Osteoblast (primary cell): ENCODE results near the gene NRAP. TPM values are rescaled to one million over a fixed set of nuclear protein-coding genes. Genes with fewer than 3 reads are reported as not detected.

Experiments used
- DNase-seq: peaks from one replicate; pipeline ENCODE4 v3.0.0; 2011; ENCODE audit warnings: low spot score, mixed read lengths; ENCODE audit not compliant: insufficient read length; ENCODE audit errors: missing footprints
- H2AFZ ChIP-seq: 2 replicates; pipeline ENCODE4 v1.6.0; 2011; ENCODE audit warnings: mild to moderate bottlenecking, low read length
- H3K27ac ChIP-seq: 2 replicates; pipeline ENCODE4 v1.5.1; 2011; ENCODE audit warnings: mild to moderate bottlenecking, low read depth, low read length, moderate library complexity
- H3K27me3 ChIP-seq: 2 replicates; pipeline ENCODE4 v1.6.0; 2012; ENCODE audit warnings: mild to moderate bottlenecking, control low read depth, inconsistent platforms, low read length, moderate library complexity; ENCODE audit not compliant: insufficient read depth
- H3K36me3 ChIP-seq: 2 replicates; pipeline ENCODE4 v1.5.1; 2011; ENCODE audit warnings: mild to moderate bottlenecking, low read length, control low read depth, moderate library complexity; ENCODE audit not compliant: insufficient read depth
- H3K4me1 ChIP-seq: 2 replicates; pipeline ENCODE4 v1.5.1; 2011; ENCODE audit warnings: mild to moderate bottlenecking, low read length, control low read depth, moderate library complexity; ENCODE audit not compliant: insufficient read depth
- H3K4me2 ChIP-seq: 2 replicates; pipeline ENCODE4 v1.6.0; 2011; ENCODE audit warnings: mild to moderate bottlenecking, low read length; ENCODE audit not compliant: insufficient read depth
- H3K4me3 ChIP-seq: fragments of 200-600 bp; sonication (generic); 3 replicates; pipeline ENCODE4 v1.5.1; 2012; ENCODE audit warnings: mild to moderate bottlenecking, low read length, inconsistent platforms; ENCODE audit not compliant: insufficient read depth
- H3K79me2 ChIP-seq: 2 replicates; pipeline ENCODE4 v1.6.0; 2012; ENCODE audit warnings: mild to moderate bottlenecking, low read length, control low read depth, inconsistent platforms; ENCODE audit not compliant: insufficient read depth
- H3K9me3 ChIP-seq: 2 replicates; pipeline ENCODE4 v1.5.1; 2011; ENCODE audit warnings: low read depth, low read length, control low read depth
- H4K20me1 ChIP-seq: 2 replicates; pipeline ENCODE4 v1.6.0; 2012; ENCODE audit warnings: mild to moderate bottlenecking, low read length, control low read depth; ENCODE audit not compliant: insufficient read depth
- CTCF ChIP-seq: IDR thresholded peaks from 2 replicates; pipeline ENCODE4 v1.5.1; 2011; ENCODE audit warnings: mild to moderate bottlenecking, low read depth, low read length, moderate library complexity; ENCODE audit errors: extremely low read depth
- total RNA-seq: library from RNA; depleted of rRNA; stranded (reverse); fragments of >200 nt; gene quantifications from 2 replicates; pipeline ENCODE4 v1.2.3, GENCODE V29; 2012

The NRAP gene
- total RNA-seq = not detected in 2 replicates

- H3K79me2 ChIP-seq = no peaks in the 10 kb centered on the region
- no peak for TF ChIP-seq CTCF
- H3K27me3 ChIP-seq = no peaks in the 10 kb centered on the region
- H3K9me3 ChIP-seq = no peaks in the 10 kb centered on the region
- no peaks in the 10 kb centered on the region for H3K36me3 ChIP-seq
- H3K4me3 ChIP-seq = no peak within 1 kb of the TSS
- no peak for DNase-seq
- H3K27ac ChIP-seq = no peak within 1 kb of the TSS
- H4K20me1 ChIP-seq = no peaks in the 10 kb centered on the region
- peaks cover 12% of the 10 kb centered on the region for H3K4me1 ChIP-seq
- H3K4me2 ChIP-seq = no peak within 1 kb of the TSS
- no peak within 1 kb of the TSS for H2AFZ ChIP-seq
Measured at GRCh38 chr10:113663908-113664307, at the start of gene NRAP. TSS of gene NRAP (minus strand) at chr10:113664041. CDS start at chr10:113663882, 159 bp downstream.

GRCh38 chr10:113713640-113713982 lies 49.8 kb upstream of the NRAP start:
- no peak for DNase-seq
- TF ChIP-seq CTCF = no peak

GRCh38 chr10:113712755-113713639 lies 49.2 kb upstream of the NRAP start:
- Histone ChIP-seq H3K9me3 (no peaks in the 10 kb centered on the region), H2AFZ (no peak overlapping the region), H3K4me2 (no peak overlapping the region), H3K4me3 (no peak overlapping the region), H3K36me3 (no peaks in the 10 kb centered on the region), H3K27me3 (no peaks in the 10 kb centered on the region), H4K20me1 (peaks cover 32% of the 10 kb centered on the region), H3K27ac (no peak overlapping the region), H3K4me1 (peaks cover 7% of the 10 kb centered on the region), H3K79me2 (no peaks in the 10 kb centered on the region)
- no peak for TF ChIP-seq CTCF
- DNase-seq = no peak

More at GRCh38 chr10:113713640-113713982, 49.8 kb upstream of the NRAP start:
- no peak overlapping the region for H3K27ac ChIP-seq
- peaks cover 7% of the 10 kb centered on the region for H3K4me1 ChIP-seq
- H3K27me3 ChIP-seq = no peaks in the 10 kb centered on the region
- no peaks in the 10 kb centered on the region for H3K79me2 ChIP-seq
- peaks cover 32% of the 10 kb centered on the region for H4K20me1 ChIP-seq
- H3K36me3 ChIP-seq = no peaks in the 10 kb centered on the region
- H2AFZ ChIP-seq = no peak overlapping the region
- H3K4me2 ChIP-seq = no peak overlapping the region
- no peaks in the 10 kb centered on the region for H3K9me3 ChIP-seq
- H3K4me3 ChIP-seq = no peak overlapping the region

- Histone ChIP-seq H2AFZ (no peak overlapping the region), H3K27ac (no peak overlapping the region), H4K20me1 (peaks cover 32% of the 10 kb centered on the region), H3K4me3 (no peak overlapping the region), H3K4me1 (peaks cover 7% of the 10 kb centered on the region), H3K27me3 (no peaks in the 10 kb centered on the region), H3K79me2 (no peaks in the 10 kb centered on the region), H3K36me3 (no peaks in the 10 kb centered on the region), H3K4me2 (no peak overlapping the region), H3K9me3 (no peaks in the 10 kb centered on the region)
- no peak for DNase-seq
- no peak for TF ChIP-seq CTCF
Measured at GRCh38 chr10:113712024-113712423, 48.2 kb upstream of the NRAP start.
